Endodermal cell (in vitro differentiated cells): ENCODE measurements around the gene TLE5. TPM values are rescaled to one million over a fixed set of nuclear protein-coding genes. Genes with fewer than 3 reads are reported as not detected.

Experiments
- DNase-seq: peaks from one replicate; pipeline ENCODE4 v3.0.0-alpha.2; 2017
- H3K27ac ChIP-seq: 2 replicates; pipeline ENCODE4 v1.5.1; 2013; ENCODE audit warnings: mild to moderate bottlenecking, low read depth, low read length, moderate library complexity
- H3K27me3 ChIP-seq: 2 replicates; pipeline ENCODE4 v1.6.1; 2013; ENCODE audit warnings: mild to moderate bottlenecking, low read length, moderate library complexity; ENCODE audit not compliant: insufficient read depth, control insufficient read depth, poor library complexity, severe bottlenecking
- H3K36me3 ChIP-seq: 2 replicates; pipeline ENCODE4 v1.7.0; 2013; ENCODE audit warnings: mild to moderate bottlenecking, low read length, moderate library complexity; ENCODE audit not compliant: control insufficient read depth, insufficient read depth
- H3K4me1 ChIP-seq: one replicate; pipeline ENCODE4 v1.7.0; 2013; ENCODE audit warnings: low read length; ENCODE audit not compliant: control insufficient read depth, insufficient read depth
- H3K4me3 ChIP-seq: 2 replicates; pipeline ENCODE4 v1.5.1; 2013; ENCODE audit warnings: mild to moderate bottlenecking, low read length, moderate library complexity
- H3K9ac ChIP-seq: 2 replicates; pipeline ENCODE4 v1.6.1; 2013; ENCODE audit warnings: mild to moderate bottlenecking, low read length, moderate library complexity; ENCODE audit not compliant: poor library complexity, severe bottlenecking; ENCODE audit errors: extremely low read depth
- H3K9me3 ChIP-seq: 2 replicates; pipeline ENCODE4 v1.6.1; 2013; ENCODE audit warnings: mild to moderate bottlenecking, low read length, moderate library complexity; ENCODE audit not compliant: control insufficient read depth
- H3K27ac Mint-ChIP-seq: 2 replicates; pipeline ENCODE4 v1.8.0; 2020; ENCODE audit warnings: mixed read lengths
- H3K27me3 Mint-ChIP-seq: 2 replicates; pipeline ENCODE4 v1.8.0; 2021; ENCODE audit warnings: mild to moderate bottlenecking, mixed read lengths; ENCODE audit not compliant: insufficient read depth
- H3K36me3 Mint-ChIP-seq: 2 replicates; pipeline ENCODE4 v1.8.0; 2020; ENCODE audit warnings: low read depth, mixed read lengths
- H3K4me1 Mint-ChIP-seq: 2 replicates; pipeline ENCODE4 v1.8.0; 2020; ENCODE audit warnings: mixed read lengths
- H3K4me3 Mint-ChIP-seq: 2 replicates; pipeline ENCODE4 v1.8.0; 2020; ENCODE audit warnings: mild to moderate bottlenecking, moderate library complexity, mixed read lengths
- H3K9me3 Mint-ChIP-seq: 2 replicates; pipeline ENCODE4 v1.8.0; 2020; ENCODE audit warnings: mild to moderate bottlenecking, mixed read lengths
- whole genome bisulfite sequencing, 2 experiments: methylation state at CpG; one replicate each; pipeline versions ENCODE4 v1.1.5 to v1.1.7; 2013; ENCODE audit warnings: missing lambda C conversion rate in 2 of 2, mixed read lengths in 1 of 2; ENCODE audit not compliant: insufficient coverage in 1 of 2, insufficient read length in 1 of 2; 5-methylcytosine and 5-hydroxymethylcytosine counted together
- total RNA-seq, 2 donors: library from RNA; stranded (reverse); fragmentation: NEBNext Ultra II Directional in 1 of 2; extraction: Animal tissue kit (Norgen Biotek cat#: 25700) in 1 of 2; gene quantifications; 2 replicates in 1 of 2; 3 replicates in 1 of 2; pipeline ENCODE4 v1.2.1, GENCODE V29; 2021
- TF ChIP-seq, protein P1 (sequence below): fragments of 200-600 bp; sonication (generic); conservative IDR thresholded peaks from 2 replicates; pipeline ENCODE4 v1.5.0; 2021; ENCODE audit warnings: antibody characterized with exemption, mild to moderate bottlenecking

The TLE5 gene
- total RNA-seq, 2 donors from 2014 or later, result 488 to 575 TPM

- H3K27me3 ChIP-seq, result no peaks in the 10 kb centered on the region
- no peak overlapping the region for H3K27ac ChIP-seq
- Mint-ChIP-seq H3K27me3 (no peaks in the 10 kb centered on the region), H3K36me3 (no peaks in the 10 kb centered on the region), H3K4me1 (peaks cover 7% of the 10 kb centered on the region), H3K9me3 (no peaks in the 10 kb centered on the region), H3K4me3 (no peak overlapping the region), H3K27ac (no peak overlapping the region)
- H3K4me1 ChIP-seq, result no peaks in the 10 kb centered on the region
- H3K36me3 ChIP-seq, result no peaks in the 10 kb centered on the region
- TF ChIP-seq, protein P1, sequence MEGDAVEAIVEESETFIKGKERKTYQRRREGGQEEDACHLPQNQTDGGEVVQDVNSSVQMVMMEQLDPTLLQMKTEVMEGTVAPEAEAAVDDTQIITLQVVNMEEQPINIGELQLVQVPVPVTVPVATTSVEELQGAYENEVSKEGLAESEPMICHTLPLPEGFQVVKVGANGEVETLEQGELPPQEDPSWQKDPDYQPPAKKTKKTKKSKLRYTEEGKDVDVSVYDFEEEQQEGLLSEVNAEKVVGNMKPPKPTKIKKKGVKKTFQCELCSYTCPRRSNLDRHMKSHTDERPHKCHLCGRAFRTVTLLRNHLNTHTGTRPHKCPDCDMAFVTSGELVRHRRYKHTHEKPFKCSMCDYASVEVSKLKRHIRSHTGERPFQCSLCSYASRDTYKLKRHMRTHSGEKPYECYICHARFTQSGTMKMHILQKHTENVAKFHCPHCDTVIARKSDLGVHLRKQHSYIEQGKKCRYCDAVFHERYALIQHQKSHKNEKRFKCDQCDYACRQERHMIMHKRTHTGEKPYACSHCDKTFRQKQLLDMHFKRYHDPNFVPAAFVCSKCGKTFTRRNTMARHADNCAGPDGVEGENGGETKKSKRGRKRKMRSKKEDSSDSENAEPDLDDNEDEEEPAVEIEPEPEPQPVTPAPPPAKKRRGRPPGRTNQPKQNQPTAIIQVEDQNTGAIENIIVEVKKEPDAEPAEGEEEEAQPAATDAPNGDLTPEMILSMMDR, result no peak
- H3K4me3 ChIP-seq, result no peak overlapping the region
- no peak overlapping the region for H3K9ac ChIP-seq
- 93 to 94% methylated on average over 16 of the region's 16 CpGs for WGBS, 2 experiments
- no peak for DNase-seq
- no peaks in the 10 kb centered on the region for H3K9me3 ChIP-seq
Measured at GRCh38 chr19:3066482-3067049, 4.3 kb upstream of the TLE5 start.

DNA sequence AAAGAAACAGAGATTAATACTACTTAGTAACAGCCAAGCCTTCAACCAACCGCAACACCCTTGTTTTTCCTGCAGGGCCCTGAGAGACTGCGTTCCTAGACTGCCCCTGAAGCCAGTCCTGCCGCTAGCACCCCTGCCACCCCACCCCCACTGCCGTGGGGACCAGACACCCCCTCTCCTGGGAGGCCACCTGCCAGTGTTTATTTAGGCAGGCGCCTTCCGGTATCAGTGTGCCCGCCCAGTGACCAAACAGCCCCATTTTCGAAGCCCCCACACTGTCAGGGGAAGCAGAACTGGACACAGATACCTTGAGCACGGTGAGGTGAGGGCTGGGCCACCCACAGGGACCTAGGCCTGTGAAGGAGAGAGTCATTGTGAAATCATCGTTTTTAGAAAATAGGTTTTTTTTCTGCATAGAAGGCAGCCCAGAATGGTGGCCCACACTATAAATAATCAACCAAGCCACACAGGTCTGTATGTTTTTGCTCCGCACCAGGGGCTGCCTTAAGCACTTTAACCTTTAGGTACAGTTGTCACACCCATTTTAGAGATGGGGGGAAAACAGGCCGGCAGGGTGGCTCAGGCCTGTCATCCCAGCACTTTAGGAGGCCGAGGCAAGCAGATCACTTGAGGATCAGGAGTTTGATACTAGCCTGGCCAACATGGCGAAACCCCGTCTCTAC lies 3.5 kb upstream of the TLE5 start:
- Histone ChIP-seq H3K27me3 (no peaks in the 10 kb centered on the region), H3K4me3 (no peak overlapping the region), H3K9me3 (no peaks in the 10 kb centered on the region), H3K9ac (no peak overlapping the region), H3K36me3 (peaks cover 3% of the 10 kb centered on the region), H3K4me1 (no peaks in the 10 kb centered on the region), H3K27ac (no peak overlapping the region)
- TF ChIP-seq, protein P1, result peak; percentile 42
- no peak for DNase-seq
- Mint-ChIP-seq H3K9me3 (no peaks in the 10 kb centered on the region), H3K36me3 (peaks cover 3% of the 10 kb centered on the region), H3K4me3 (no peak overlapping the region), H3K4me1 (peaks cover 9% of the 10 kb centered on the region), H3K27me3 (no peaks in the 10 kb centered on the region), H3K27ac (peak overlapping the region; percentile 16)
- 80 to 83% methylated on average over 10 to 15 of the region's 15 CpGs for WGBS, 2 experiments

DNA sequence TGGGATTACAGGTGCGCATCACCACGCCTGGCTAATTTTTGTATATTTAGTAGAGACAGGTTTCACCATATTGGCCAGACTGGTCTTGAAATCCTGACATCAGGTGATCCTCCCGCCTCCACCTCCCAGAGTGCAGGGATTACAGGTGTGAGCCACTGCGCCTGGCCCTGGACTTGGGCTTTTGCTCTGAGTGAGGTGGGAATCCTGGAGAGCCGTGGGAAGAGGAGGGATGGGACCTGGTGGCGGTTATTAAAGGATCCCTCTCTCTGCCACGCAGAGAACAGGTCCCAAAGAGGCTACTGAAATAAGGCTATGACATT lies 1.7 kb upstream of the TLE5 start:
- no peak overlapping the region for H3K27ac ChIP-seq
- H3K4me3 ChIP-seq, result no peak overlapping the region
- DNase-seq, result no peak
- TF ChIP-seq, protein P1, result no peak
- no peak overlapping the region for H3K9ac ChIP-seq
- no peaks in the 10 kb centered on the region for H3K4me1 ChIP-seq
- peak overlapping the region; percentile 64 for H3K4me3 Mint-ChIP-seq
- no peaks in the 10 kb centered on the region for H3K9me3 Mint-ChIP-seq
- H3K9me3 ChIP-seq, result no peaks in the 10 kb centered on the region
- WGBS, 2 experiments, result 93 to 97% methylated on average over 6 to 7 of the region's 7 CpGs
- no peaks in the 10 kb centered on the region for H3K27me3 ChIP-seq
- peaks cover 15% of the 10 kb centered on the region for H3K36me3 Mint-ChIP-seq
- peaks cover 19% of the 10 kb centered on the region for H3K36me3 ChIP-seq
- H3K4me1 Mint-ChIP-seq, result peaks cover 12% of the 10 kb centered on the region
- H3K27me3 Mint-ChIP-seq, result no peaks in the 10 kb centered on the region
- no peak overlapping the region for H3K27ac Mint-ChIP-seq
